OCI-LY7 (cell line): ENCODE results near the gene FBLN2. TPM values are rescaled to one million over a fixed set of nuclear protein-coding genes. Genes with fewer than 3 reads are reported as not detected.

Experiments used
- BruUV-seq: library from RNA; stranded (reverse); fragments of 400-500 nt; replicated peaks from 2 replicates; lab custom pipeline; 2021; lab: Mats Ljungman, UMichigan
- CTCF ChIA-PET: fragments of 300-600 bp; sonication (Branson Sonifier 250); formaldehyde crosslinking; loops from one replicate; lab custom pipeline; 2022; ENCODE audit warnings: antibody characterized with exemption; ENCODE audit not compliant: unreplicated experiment; lab: Charles Lee
- POLR2A ChIA-PET: fragments of 300-600 bp; sonication (Branson Sonifier 250); formaldehyde crosslinking; loops from one replicate; lab custom pipeline; 2022; ENCODE audit warnings: antibody characterized with exemption; lab: Charles Lee
- DNase-seq: peaks from one replicate; pipeline ENCODE4 v3.0.0-alpha.2; 2015; ENCODE audit warnings: low spot score
- H2AFZ ChIP-seq: fragments of 200-600 bp; sonication (generic), shearing (Covaris generic); 2 replicates; pipeline ENCODE4 v1.6.1; 2014; ENCODE audit warnings: mild to moderate bottlenecking, antibody characterized with exemption, low read length, moderate library complexity
- H3K27ac ChIP-seq: fragments of 200-600 bp; sonication (generic); 2 replicates; pipeline ENCODE4 v1.5.1; 2014; ENCODE audit warnings: mixed run types, low read depth, mild to moderate bottlenecking, moderate library complexity, low read length, inconsistent platforms; ENCODE audit not compliant: poor library complexity, severe bottlenecking
- H3K36me3 ChIP-seq: fragments of 200-600 bp; sonication (generic); 2 replicates; pipeline ENCODE4 v1.6.1; 2014; ENCODE audit warnings: mild to moderate bottlenecking, antibody characterized with exemption, low read length, moderate library complexity, mixed read lengths; ENCODE audit not compliant: insufficient read depth
- H3K4me1 ChIP-seq: fragments of 200-600 bp; sonication (generic); 2 replicates; pipeline ENCODE4 v1.5.1; 2014; ENCODE audit warnings: mild to moderate bottlenecking, low read length; ENCODE audit not compliant: insufficient read depth, poor library complexity, severe bottlenecking
- H3K4me2 ChIP-seq: fragments of 200-600 bp; sonication (generic); 2 replicates; pipeline ENCODE4 v1.6.1; 2014; ENCODE audit warnings: mild to moderate bottlenecking, low read length
- H3K4me3 ChIP-seq: fragments of 200-600 bp; sonication (generic); 2 replicates; pipeline ENCODE4 v1.5.1; 2014; ENCODE audit warnings: mild to moderate bottlenecking, low read depth, low read length; ENCODE audit not compliant: poor library complexity, severe bottlenecking
- H3K79me2 ChIP-seq: fragments of 200-600 bp; sonication (generic); 2 replicates; pipeline ENCODE4 v1.6.1; 2016; ENCODE audit warnings: low read depth, mild to moderate bottlenecking, low read length, moderate library complexity, mixed read lengths; ENCODE audit not compliant: insufficient read depth
- H3K9me2 ChIP-seq: fragments of 200-600 bp; sonication (generic); 2 replicates; pipeline ENCODE4 v1.6.1; 2016; ENCODE audit warnings: mild to moderate bottlenecking, low read length, mixed read lengths; ENCODE audit not compliant: insufficient read depth
- H3K9me3 ChIP-seq: fragments of 200-600 bp; sonication (generic); 2 replicates; pipeline ENCODE4 v1.6.1; 2014; ENCODE audit warnings: mild to moderate bottlenecking, mixed run types, low read length, mixed read lengths
- H4K20me1 ChIP-seq: fragments of 200-600 bp; sonication (generic); 2 replicates; pipeline ENCODE4 v1.6.1; 2014; ENCODE audit warnings: mild to moderate bottlenecking, antibody characterized with exemption, low read length, moderate library complexity, mixed read lengths; ENCODE audit not compliant: insufficient read depth
- EZH2phosphoT487 ChIP-seq: fragments of 200-600 bp; sonication (generic); IDR thresholded peaks from 2 replicates; pipeline ENCODE4 v1.6.1; 2018; ENCODE audit warnings: low read depth, borderline replicate concordance, mild to moderate bottlenecking, mixed run types, antibody characterized with exemption, low read length, moderate library complexity, mixed read lengths
- intact Hi-C: fragments of 100-400 bp; cut with micrococcal nuclease; formaldehyde crosslinking; loops from one replicate; pipeline ENCODE4 v1.10.0; 2022; ENCODE audit not compliant: unreplicated experiment
- total RNA-seq, 2 experiments: library from RNA; depleted of rRNA in 1 of 2; stranded (reverse); fragments of >200 nt in 1 of 2; shearing (Covaris generic) in 1 of 2; gene quantifications; 2 replicates each; pipeline ENCODE4 v1.2.3, GENCODE V29; 2014 to 2022
- TF ChIP-seq, protein P1 (sequence below): fragments of 200-600 bp; sonication (generic); conservative IDR thresholded peaks from 2 replicates; pipeline ENCODE4 v1.5.1; 2014; ENCODE audit warnings: mild to moderate bottlenecking, antibody characterized with exemption, low read length, moderate library complexity, mixed read lengths

FBLN2 gene
- total RNA-seq, 2 experiments from 2014 or later: not detected

DNA sequence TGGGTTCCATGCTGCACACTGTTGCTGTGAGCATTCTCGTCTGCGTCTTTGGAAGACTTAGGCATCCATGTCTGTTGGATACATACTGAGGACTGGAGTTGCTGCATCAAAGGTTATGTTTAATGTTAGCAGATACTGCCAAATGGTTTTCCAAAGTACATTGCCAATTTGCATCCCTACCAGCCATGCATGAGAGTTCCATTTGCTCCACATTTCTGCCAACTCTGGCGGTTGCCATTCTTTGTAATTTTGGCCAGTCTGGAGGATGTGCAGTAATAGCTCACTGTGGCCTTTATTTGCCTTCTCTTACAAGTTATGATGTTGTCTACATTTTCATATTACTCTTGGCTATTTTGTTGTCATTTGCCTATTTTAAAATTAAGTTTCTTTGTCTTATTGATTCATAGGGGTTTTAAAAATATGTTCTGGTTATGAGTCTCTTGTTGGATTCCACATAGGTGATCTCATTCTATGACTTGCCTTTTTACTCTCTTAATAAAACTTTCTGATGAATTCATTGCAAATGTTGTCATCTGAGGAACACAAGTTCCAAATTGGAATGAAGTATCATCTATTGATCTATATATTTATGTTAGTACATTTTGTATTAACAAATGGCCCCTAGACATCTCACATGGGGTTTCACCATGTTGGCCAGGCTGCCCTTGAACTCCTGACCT is 42.1 kb downstream of the FBLN2 start:
- no TSS peak for BruUV-seq
- no peak for TF ChIP-seq EZH2phosphoT487
- TF ChIP-seq, protein P1, sequence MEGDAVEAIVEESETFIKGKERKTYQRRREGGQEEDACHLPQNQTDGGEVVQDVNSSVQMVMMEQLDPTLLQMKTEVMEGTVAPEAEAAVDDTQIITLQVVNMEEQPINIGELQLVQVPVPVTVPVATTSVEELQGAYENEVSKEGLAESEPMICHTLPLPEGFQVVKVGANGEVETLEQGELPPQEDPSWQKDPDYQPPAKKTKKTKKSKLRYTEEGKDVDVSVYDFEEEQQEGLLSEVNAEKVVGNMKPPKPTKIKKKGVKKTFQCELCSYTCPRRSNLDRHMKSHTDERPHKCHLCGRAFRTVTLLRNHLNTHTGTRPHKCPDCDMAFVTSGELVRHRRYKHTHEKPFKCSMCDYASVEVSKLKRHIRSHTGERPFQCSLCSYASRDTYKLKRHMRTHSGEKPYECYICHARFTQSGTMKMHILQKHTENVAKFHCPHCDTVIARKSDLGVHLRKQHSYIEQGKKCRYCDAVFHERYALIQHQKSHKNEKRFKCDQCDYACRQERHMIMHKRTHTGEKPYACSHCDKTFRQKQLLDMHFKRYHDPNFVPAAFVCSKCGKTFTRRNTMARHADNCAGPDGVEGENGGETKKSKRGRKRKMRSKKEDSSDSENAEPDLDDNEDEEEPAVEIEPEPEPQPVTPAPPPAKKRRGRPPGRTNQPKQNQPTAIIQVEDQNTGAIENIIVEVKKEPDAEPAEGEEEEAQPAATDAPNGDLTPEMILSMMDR: no peak
- Histone ChIP-seq H2AFZ (no peak overlapping the region), H3K4me2 (no peak overlapping the region), H3K9me3 (no peaks in the 10 kb centered on the region), H3K36me3 (no peaks in the 10 kb centered on the region), H3K4me3 (no peak overlapping the region), H3K79me2 (no peaks in the 10 kb centered on the region), H3K4me1 (no peaks in the 10 kb centered on the region), H4K20me1 (no peaks in the 10 kb centered on the region), H3K9me2 (no peaks in the 10 kb centered on the region), H3K27ac (no peak overlapping the region)
- ChIA-PET POLR2A (interaction anchor here (0.7 kb wide), 1 partner anchor 1672 kb away, joined by 3 read pairs; no protein-coding TSS in a partner anchor), CTCF (no interaction called here)
- intact Hi-C loops: no loop called here
- DNase-seq: no peak

DNA sequence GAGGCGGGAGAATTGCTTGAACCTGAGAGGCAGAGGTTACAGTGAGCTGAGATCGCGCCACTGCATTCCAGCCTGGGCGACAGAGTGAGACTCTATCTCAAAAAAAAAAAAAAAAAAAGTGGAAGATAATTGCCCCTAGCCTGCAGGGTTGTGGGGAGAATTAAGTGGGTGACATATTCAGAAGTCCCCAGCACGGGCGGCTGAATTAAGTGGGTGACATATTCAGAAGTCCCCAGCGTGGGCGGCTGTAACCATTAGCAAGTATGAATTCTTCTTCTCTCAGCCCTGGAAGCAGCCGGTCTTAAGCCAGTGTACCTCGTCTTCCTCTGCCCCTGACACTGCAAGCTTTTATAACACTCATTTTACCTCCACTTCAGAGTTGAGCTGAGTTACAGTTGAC is 44.7 kb downstream of the FBLN2 start:
- DNase-seq: no peak
- H3K4me2 ChIP-seq: no peak overlapping the region
- H3K4me1 ChIP-seq: no peaks in the 10 kb centered on the region
- no peaks in the 10 kb centered on the region for H3K9me3 ChIP-seq
- ChIA-PET CTCF (no interaction called here), POLR2A (no interaction called here)
- no TSS peak for BruUV-seq
- H3K27ac ChIP-seq: no peak overlapping the region
- no peak overlapping the region for H2AFZ ChIP-seq
- no peaks in the 10 kb centered on the region for H3K9me2 ChIP-seq
- H3K4me3 ChIP-seq: no peak overlapping the region
- no peaks in the 10 kb centered on the region for H4K20me1 ChIP-seq
- H3K79me2 ChIP-seq: no peaks in the 10 kb centered on the region
- TF ChIP-seq EZH2phosphoT487: no peak
- TF ChIP-seq, protein P1: no peak
- no peaks in the 10 kb centered on the region for H3K36me3 ChIP-seq
- intact Hi-C loops: no loop called here

DNA sequence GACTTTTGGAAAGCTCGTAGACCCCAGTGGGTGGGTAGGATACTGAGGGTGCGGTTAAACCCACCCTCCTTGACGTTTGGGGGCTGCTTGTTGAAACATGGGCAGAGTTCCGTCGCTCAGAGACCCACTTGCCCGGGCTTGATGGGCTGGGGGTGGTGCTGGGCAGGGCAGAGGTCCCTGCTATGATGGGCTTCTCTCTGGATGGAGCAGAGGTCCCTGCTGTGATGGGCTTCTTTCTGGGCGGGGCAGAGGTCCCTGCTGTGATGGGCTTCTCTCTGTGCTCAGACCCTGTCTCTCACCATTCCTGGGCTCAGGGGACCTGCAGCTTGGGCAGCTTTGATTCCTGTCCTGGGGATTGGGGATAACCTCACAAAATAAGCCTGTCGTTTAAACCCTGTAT is 45.2 kb downstream of the FBLN2 start:
- Histone ChIP-seq H3K4me1 (no peaks in the 10 kb centered on the region), H3K9me2 (no peaks in the 10 kb centered on the region), H3K79me2 (no peaks in the 10 kb centered on the region), H2AFZ (no peak overlapping the region), H3K9me3 (no peaks in the 10 kb centered on the region), H3K4me2 (no peak overlapping the region), H3K4me3 (no peak overlapping the region), H3K36me3 (no peaks in the 10 kb centered on the region), H3K27ac (no peak overlapping the region), H4K20me1 (no peaks in the 10 kb centered on the region)
- intact Hi-C loops: no loop called here
- no TSS peak for BruUV-seq
- DNase-seq: no peak
- TF ChIP-seq, protein P1: no peak
- ChIA-PET CTCF (no interaction called here), POLR2A (no interaction called here)
